Activated CD8-positive, alpha-beta memory T cell treated with anti-CD3 and anti-CD28 coated beads, Interleukin-2, amount 10 ng/mL, durations not matched to agents 7 days and 5 days (primary cell): ENCODE data around the gene ZNF331. TPM values are rescaled to one million over a fixed set of nuclear protein-coding genes. Genes with fewer than 3 reads are reported as not detected.
A peak's percentile ranks its signal among the peaks of the same experiment; 100 is the strongest.

Source experiments
- ATAC-seq: fragments of 150-1000 bp; cut with Tn5 transposase; one replicate; pipeline ENCODE4 v1.10.0; 2021; ENCODE audit warnings: moderate library complexity
- CTCF ChIA-PET: fragments of 350-600 bp; sonication (Branson Sonifier 250); formaldehyde crosslinking; loops from one replicate; lab custom pipeline; 2021; ENCODE audit warnings: antibody characterized with exemption; lab: Charles Lee
- DNase-seq: peaks from one replicate; pipeline ENCODE4 v3.0.0-alpha.2; 2020
- H3K27ac Mint-ChIP-seq: one replicate; pipeline ENCODE4 v1.8.0; 2021; ENCODE audit warnings: mild to moderate bottlenecking, mixed read lengths
- H3K27me3 Mint-ChIP-seq: one replicate; pipeline ENCODE4 v1.8.0; 2021; ENCODE audit warnings: mixed read lengths
- H3K36me3 Mint-ChIP-seq: one replicate; pipeline ENCODE4 v1.8.0; 2021; ENCODE audit warnings: mild to moderate bottlenecking, mixed read lengths
- H3K4me1 Mint-ChIP-seq: one replicate; pipeline ENCODE4 v1.8.0; 2021; ENCODE audit warnings: mixed read lengths
- H3K4me3 Mint-ChIP-seq: one replicate; pipeline ENCODE4 v1.8.0; 2021; ENCODE audit warnings: mild to moderate bottlenecking, moderate library complexity, mixed read lengths
- H3K9me3 Mint-ChIP-seq: one replicate; pipeline ENCODE4 v1.8.0; 2022; ENCODE audit warnings: low read depth, mixed read lengths
- total RNA-seq, 2 experiments: library from RNA; stranded (reverse); gene quantifications; one replicate each; pipeline ENCODE4 v1.2.3, GENCODE V29; 2021

ZNF331 gene
- total RNA-seq, 2 experiments from 2014 or later = 16.6 to 26.5 TPM

DNA sequence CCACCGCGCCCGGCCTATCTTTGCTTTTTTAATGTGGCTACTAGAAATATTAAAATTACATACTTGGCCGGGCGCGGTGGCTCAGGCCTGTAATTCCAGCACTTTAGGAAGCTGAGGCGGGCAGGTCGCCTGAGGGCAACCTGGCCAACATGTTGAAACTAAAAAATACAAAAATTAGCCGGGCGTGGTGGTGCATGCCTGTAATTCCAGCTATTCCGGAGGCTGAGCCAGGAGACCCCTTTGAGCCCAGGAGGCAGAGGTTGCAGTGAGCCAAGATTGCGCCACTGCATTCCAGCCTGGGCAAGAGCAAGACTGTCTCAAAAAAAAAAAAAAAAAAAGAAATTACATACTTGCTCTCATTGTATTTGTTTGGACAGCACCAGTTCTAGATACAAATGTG is 59.1 kb downstream of the ZNF331 start:
- no peaks in the 10 kb centered on the region for H3K9me3 Mint-ChIP-seq
- H3K27ac Mint-ChIP-seq = no peak overlapping the region
- DNase-seq = no peak
- CTCF ChIA-PET = no interaction called here
- no peaks in the 10 kb centered on the region for H3K27me3 Mint-ChIP-seq
- no peak overlapping the region for H3K4me3 Mint-ChIP-seq
- no peak for ATAC-seq
- H3K36me3 Mint-ChIP-seq = no peaks in the 10 kb centered on the region
- H3K4me1 Mint-ChIP-seq = no peaks in the 10 kb centered on the region

DNA sequence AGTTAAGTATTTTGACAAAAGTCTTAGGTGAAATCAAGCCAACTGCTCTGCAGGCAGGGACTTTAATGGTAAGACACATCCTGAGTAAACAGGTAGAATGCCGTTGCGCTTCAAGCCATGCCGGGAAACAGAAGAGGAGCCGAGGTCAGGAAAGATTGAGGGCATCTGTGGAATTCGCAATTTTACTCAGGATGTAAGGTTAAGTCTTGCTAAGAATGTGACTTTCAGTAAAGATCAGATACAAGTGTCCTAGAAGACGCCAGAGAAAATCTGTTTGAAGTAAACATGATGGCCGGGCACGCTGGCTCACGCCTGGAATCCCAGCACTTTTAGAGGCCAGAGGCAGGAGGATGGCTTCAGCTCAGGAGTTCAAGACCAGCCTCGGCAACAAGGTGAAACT is 60.4 kb downstream of the ZNF331 start:
- Mint-ChIP-seq H3K27me3 (no peaks in the 10 kb centered on the region), H3K27ac (no peak overlapping the region), H3K9me3 (peaks cover under 1% of the 10 kb centered on the region), H3K36me3 (no peaks in the 10 kb centered on the region), H3K4me1 (no peaks in the 10 kb centered on the region), H3K4me3 (no peak overlapping the region)
- CTCF ChIA-PET = no interaction called here
- DNase-seq (no peak), ATAC-seq (no peak)

DNA sequence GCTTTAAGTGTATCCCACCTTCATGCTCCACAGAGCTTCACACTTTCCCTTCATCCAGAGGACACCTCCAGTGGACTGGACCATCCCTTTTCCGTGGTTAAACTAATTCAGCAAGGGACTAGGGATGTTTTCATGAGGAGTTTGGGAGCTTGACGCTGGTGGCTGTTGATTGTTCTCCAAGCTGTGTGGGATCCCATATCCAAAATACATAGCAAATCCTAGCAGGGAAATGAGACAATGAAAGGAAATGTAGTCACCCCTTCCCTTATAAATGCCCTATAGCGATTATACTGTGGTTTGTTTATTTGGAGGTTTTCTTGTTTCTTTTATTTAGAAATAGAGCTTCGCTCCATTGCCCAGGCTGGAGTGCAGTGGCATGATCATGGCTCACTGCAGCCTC is 62.3 kb downstream of the ZNF331 start:
- CTCF ChIA-PET = no interaction called here
- DNase-seq (no peak), ATAC-seq (no peak)
- Mint-ChIP-seq H3K4me1 (no peaks in the 10 kb centered on the region), H3K4me3 (no peak overlapping the region), H3K36me3 (no peaks in the 10 kb centered on the region), H3K27me3 (no peaks in the 10 kb centered on the region), H3K9me3 (peaks cover 5% of the 10 kb centered on the region), H3K27ac (no peak overlapping the region)

DNA sequence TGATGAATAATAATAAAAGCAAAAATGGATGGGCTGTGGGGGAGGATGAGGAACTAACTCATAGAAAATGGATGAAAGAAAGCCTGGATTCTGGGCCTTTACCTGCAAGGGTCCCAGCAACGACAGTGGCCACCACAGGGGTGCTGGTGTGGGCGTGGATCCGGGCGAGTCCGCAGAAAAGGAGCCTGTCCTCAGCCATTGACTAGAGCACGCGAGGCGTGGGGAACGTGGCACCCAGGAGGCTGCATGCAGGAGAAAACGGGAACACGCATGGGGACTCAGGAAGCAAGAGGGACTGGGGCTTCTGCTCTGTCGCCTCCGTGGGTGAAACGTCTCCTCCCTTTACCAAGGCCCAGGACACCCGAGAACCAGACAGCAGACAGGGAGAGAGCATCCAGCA is 68.1 kb downstream of the ZNF331 start:
- H3K27me3 Mint-ChIP-seq = no peaks in the 10 kb centered on the region
- H3K36me3 Mint-ChIP-seq = no peaks in the 10 kb centered on the region
- CTCF ChIA-PET = no interaction called here
- no peaks in the 10 kb centered on the region for H3K4me1 Mint-ChIP-seq
- H3K27ac Mint-ChIP-seq = no peak overlapping the region
- peaks cover 5% of the 10 kb centered on the region for H3K9me3 Mint-ChIP-seq
- ATAC-seq (no peak), DNase-seq (no peak)
- no peak overlapping the region for H3K4me3 Mint-ChIP-seq

DNA sequence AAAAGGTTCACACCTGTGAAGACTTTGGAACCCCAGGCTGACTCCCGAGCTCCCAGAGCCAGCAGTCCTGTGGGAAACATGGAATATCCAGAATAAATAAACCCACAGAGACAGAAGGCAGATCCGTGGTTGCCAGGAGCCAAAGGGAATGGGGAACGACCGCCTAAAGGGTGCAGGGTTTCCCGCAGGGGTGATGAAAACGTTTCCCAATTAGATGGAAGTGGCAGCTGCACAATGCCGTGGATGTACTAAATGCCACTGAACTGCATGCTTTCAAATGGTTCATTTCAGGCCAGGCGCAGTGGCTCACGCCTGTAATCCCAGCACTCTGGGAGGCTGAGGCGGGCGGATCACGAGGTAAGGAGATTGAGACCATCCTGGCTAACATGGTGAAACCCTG is 70.4 kb downstream of the ZNF331 start:
- CTCF ChIA-PET = no interaction called here
- peaks cover 7% of the 10 kb centered on the region for H3K9me3 Mint-ChIP-seq
- H3K27me3 Mint-ChIP-seq = no peaks in the 10 kb centered on the region
- DNase-seq = no peak
- no peaks in the 10 kb centered on the region for H3K36me3 Mint-ChIP-seq
- H3K4me3 Mint-ChIP-seq = no peak overlapping the region
- no peak overlapping the region for H3K27ac Mint-ChIP-seq
- no peaks in the 10 kb centered on the region for H3K4me1 Mint-ChIP-seq
- ATAC-seq = no peak

DNA sequence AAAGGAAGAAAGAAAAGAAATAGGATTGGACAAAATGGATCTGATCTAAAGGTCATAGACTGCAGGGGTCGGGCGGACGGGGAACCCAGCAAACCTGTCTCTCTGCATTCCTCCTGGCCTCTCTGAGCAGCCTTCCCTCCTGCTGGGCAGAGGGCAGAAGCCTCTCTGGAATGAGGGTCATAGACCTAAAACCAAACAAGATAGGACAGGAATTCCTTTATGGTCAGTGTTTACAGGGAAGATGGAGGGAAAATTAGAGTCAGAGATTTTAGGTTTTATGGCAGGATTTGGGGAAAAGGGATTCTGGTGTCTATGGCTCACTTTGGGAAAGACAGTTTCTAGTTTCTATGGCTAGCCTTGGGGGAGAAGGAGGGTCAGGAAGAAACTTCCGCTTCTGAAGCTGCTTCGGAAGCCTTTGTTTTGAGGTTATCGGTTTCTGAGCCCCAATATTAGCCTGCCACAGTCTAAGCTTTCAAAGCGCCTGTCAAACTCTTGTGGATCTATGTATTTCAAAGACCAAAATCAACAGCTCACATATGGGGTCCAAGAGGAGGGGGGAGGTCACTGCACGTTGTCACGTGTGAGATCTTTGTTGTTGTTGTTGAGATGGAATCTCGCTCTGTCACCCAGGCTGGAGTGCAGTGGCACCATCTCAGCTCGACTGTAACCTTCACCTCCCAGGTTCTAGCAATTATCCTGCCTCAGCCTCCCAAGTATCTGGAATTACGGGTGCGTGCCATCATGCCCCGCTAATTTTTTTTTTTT is 75.0 kb downstream of the ZNF331 start:
- ATAC-seq (no peak), DNase-seq (no peak)
- H3K36me3 Mint-ChIP-seq = no peaks in the 10 kb centered on the region
- H3K4me1 Mint-ChIP-seq = no peaks in the 10 kb centered on the region
- H3K4me3 Mint-ChIP-seq = no peak overlapping the region
- CTCF ChIA-PET = no interaction called here
- H3K27me3 Mint-ChIP-seq = no peaks in the 10 kb centered on the region
- no peak overlapping the region for H3K27ac Mint-ChIP-seq
- peaks cover 4% of the 10 kb centered on the region for H3K9me3 Mint-ChIP-seq

DNA sequence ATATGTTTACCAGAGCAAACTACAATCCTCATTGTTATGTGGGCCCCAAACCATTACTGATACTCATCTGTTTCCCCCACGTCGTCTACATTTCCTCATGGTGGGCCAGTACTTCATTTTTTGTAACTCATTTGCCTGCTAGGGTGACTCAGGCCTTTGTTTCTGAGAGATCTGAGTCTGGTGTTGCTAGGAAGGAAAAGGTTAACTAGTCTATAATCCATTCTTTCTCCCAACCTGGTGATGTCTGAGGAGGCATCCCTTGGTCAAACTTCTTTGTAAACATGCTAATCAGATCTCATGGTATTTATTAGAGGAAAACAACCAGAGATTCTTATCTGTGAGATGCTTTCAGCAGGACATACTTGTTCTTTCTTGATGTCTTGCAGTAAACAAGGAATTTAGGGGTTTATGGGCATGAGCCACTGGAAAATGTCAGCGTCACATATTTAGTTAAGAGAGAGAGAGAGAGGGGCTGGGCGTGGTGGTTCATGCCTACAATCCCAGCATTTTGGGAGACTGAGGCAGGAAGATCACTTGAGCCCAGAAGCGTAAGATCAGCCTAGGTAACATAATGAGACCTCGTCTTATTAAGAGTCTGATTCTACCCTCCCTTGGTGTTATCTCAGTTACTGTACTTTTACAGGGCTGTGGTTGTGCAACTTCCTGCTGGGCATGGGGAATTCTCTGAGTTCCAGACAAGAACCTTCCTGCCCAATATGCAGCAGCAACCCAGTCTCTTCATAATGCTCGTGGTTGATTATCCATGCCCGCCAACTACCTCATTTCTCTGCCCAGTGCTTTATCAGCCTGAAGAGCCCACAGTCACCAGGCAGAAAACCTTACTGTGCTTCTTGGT is 84.2 kb downstream of the ZNF331 start:
- ATAC-seq = no peak
- H3K9me3 Mint-ChIP-seq = peaks cover 2% of the 10 kb centered on the region
- H3K4me1 Mint-ChIP-seq = peaks cover 2% of the 10 kb centered on the region

DNA sequence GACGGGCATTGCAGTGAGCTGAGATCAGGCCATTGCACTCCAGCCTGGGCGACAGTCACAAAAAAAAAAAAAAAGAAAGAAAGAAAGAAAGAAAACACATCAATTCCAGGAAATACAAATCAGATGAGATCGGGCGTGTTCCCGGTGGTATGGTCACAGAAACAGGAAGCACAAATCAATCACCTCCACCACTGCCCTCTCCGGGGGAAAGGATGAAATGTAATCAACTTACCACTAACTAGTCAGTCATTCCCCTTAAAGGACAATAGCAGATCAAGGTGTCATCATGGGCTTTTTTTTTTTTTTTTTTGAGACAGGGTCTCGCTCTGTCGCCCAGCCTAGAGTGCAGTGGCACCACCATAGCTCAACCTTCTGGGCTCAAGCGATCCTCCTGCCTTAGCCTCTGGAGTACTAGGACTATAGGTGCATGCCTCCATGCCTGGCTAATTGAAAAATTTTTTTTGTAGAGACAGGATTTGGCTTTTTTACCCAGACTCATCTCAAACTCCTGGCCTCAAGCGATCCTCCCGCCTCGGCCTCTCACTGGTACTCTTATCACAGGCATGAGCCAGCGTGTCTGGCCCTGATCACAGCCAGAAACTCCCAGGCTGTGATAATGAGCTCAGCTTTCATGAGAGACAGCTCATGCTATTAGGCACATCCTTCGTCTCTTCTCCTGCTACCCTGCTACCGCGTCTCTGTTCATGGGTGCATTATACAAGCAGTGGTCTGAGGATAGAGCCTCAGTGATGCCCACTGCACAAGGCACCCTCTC is 87.0 kb downstream of the ZNF331 start:
- CTCF ChIA-PET = no interaction called here

More for the DNA sequence above, 84.2 kb downstream of the ZNF331 start:
- no peak for DNase-seq
- Mint-ChIP-seq H3K4me3 (no peak overlapping the region), H3K36me3 (no peaks in the 10 kb centered on the region), H3K27ac (no peak overlapping the region), H3K27me3 (no peaks in the 10 kb centered on the region)
- CTCF ChIA-PET = no interaction called here

DNA sequence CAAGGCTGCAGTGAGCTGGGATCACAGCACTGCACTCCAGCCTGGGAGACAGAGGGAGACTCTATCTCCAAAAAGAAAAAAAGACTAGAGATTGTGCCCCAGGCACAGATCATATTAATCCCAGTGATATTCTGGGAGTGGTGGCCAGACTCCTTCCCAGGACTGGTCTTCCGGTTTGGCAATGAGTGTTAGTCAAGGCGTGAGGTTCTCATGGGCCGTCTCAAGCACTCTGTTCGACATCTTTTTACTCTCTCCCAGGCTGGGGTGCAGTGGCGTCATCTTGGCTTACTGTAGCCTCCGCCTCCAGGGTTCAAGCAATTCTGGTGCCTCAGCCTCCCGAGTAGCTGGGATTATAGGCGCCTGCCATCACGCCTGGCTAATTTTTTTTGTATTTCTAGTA is 88.5 kb downstream of the ZNF331 start:
- Mint-ChIP-seq H3K4me1 (peaks cover 2% of the 10 kb centered on the region), H3K9me3 (peaks cover 2% of the 10 kb centered on the region), H3K27ac (no peak overlapping the region), H3K4me3 (no peak overlapping the region), H3K36me3 (no peaks in the 10 kb centered on the region), H3K27me3 (no peaks in the 10 kb centered on the region)
- DNase-seq = no peak
- ATAC-seq = no peak
- CTCF ChIA-PET = no interaction called here

More for the DNA sequence above, 87.0 kb downstream of the ZNF331 start:
- no peaks in the 10 kb centered on the region for H3K36me3 Mint-ChIP-seq
- H3K27ac Mint-ChIP-seq = no peak overlapping the region
- H3K27me3 Mint-ChIP-seq = no peaks in the 10 kb centered on the region
- ATAC-seq = peak; percentile 20
- H3K4me3 Mint-ChIP-seq = no peak overlapping the region
- peaks cover 2% of the 10 kb centered on the region for H3K9me3 Mint-ChIP-seq
- DNase-seq = peak; percentile 43
- H3K4me1 Mint-ChIP-seq = peaks cover 2% of the 10 kb centered on the region

DNA sequence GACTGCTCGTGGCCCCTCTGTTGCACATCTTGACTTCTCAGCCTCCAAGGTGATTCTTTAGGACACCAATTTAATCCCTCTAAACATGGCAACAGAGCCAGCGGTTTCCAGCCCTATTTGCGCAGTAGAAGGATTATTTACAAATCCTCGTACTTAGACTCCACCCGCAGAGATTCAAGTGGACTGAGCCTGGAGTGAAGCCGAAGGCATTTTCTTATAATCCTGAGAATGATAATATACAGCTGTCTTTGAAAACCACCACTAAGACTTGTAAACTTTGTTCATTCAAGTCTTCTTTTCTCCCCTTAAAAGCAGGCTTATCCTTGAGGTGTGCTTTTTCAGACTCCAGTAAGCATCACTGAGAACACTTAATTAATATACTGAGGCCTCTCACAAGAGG is 89.0 kb downstream of the ZNF331 start:
- peaks cover 2% of the 10 kb centered on the region for H3K4me1 Mint-ChIP-seq
- H3K9me3 Mint-ChIP-seq = peaks cover 5% of the 10 kb centered on the region
- ATAC-seq (no peak), DNase-seq (no peak)
- H3K4me3 Mint-ChIP-seq = no peak overlapping the region
- no peak overlapping the region for H3K27ac Mint-ChIP-seq
- CTCF ChIA-PET = no interaction called here
- H3K27me3 Mint-ChIP-seq = no peaks in the 10 kb centered on the region
- no peaks in the 10 kb centered on the region for H3K36me3 Mint-ChIP-seq

Other genes with a start within 250 kb of the ZNF331 start
- gene ZNF845, start 204.4 kb upstream of the ZNF331 start, total RNA-seq = 1 to 10 TPM; 8.0 to 9.9 TPM
- 10 to 100 TPM; 13.6 to 17.9 TPM for gene ZNF525, start 172.4 kb upstream of the ZNF331 start, total RNA-seq
- gene ZNF765, start 143.0 kb upstream of the ZNF331 start, total RNA-seq = 10 to 100 TPM; 12.4 to 14.2 TPM
- gene ZNF761, start 106.2 kb upstream of the ZNF331 start, total RNA-seq = 10 to 100 TPM; 11.2 to 12.6 TPM
- gene ZNF813, start 70.4 kb upstream of the ZNF331 start, total RNA-seq = 1 to 10 TPM; 5.5 TPM
- gene DPRX, start 93.9 kb downstream of the ZNF331 start, total RNA-seq = not detected